SIG-M5 (cell line): Measurements from ENCODE around the gene UBE2E1.
"Not testable (repeated sequence)": the region's sequence is repeated elsewhere in the genome, so short reads cannot be mapped to it uniquely, and the experiment has no call there.

Experiments used
- DNase-seq: peaks from one replicate; lab custom pipeline; 2025; lab: John Stamatoyannopoulos, UW

The UBE2E1 gene

GRCh38 chr3:23917679-23918303 is 112.0 kb downstream of the UBE2E1 start:
- DNase-seq: not testable (repeated sequence)

- DNase-seq: not testable (repeated sequence)
These were observed 112.6 kb downstream of the UBE2E1 start for GRCh38 chr3:23918331-23918730.

DNA sequence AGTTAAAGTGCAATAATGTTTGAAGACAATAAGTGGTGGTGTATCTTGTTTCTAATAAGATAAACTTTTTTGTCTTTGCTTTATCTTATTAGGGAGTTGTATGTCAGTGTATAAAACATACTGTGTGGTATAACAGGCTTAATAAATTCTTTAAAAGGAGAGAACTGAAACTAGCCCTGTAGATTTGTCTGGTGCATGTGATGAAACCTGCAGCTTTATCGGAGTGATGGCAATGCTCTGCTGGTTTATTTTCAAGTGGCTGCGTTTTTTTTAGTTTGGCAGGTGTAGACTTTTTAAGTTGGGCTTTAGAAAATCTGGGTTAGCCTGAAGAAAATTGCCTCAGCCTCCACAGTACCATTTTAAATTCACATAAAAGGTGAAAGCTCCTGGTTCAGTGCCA is 113.9 kb downstream of the UBE2E1 start:
- DNase-seq: no peak

GRCh38 chr3:23920151-23920655 is 114.4 kb downstream of the UBE2E1 start:
- no peak for DNase-seq

DNA sequence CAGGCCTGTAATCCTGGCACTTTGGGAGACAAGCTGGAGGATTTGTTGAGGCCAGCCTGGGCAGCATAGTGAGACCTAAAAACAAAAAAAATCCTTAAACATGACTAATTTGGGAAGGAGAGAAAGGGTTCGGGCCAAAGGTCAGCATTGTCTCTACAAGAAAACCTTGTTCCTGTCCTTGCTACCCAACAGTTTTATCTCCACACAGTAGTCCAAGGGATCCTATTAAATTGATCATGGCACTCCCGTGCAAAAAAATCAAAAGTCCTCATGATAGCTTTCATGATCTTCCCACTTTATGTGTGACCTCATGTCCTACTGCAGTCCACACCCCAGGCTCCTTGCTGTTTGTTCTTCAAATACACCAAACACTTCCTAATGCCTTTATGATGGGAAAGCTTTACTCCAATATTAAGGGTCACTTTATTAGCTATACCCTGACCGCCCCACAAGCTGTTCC is 115.3 kb downstream of the UBE2E1 start:
- DNase-seq: no peak

DNA sequence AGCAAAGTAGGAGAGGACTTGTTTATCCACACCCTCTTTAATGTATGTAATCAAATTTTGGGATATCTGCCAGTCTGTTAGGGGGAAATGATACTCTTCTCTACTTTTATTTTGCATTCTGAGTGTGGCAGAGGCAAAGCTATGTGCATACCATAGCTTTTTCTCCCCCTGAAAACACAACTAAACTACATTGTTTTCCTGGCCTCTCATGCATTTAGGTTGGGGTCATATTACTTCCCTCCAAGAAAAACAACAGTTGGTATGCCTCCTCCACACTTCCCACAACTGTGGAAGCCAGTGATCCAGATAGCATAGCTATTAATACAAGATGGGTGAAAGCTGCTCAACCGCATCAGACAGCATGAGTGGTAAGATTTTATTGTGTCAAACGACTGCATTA is 118.0 kb downstream of the UBE2E1 start:
- DNase-seq: no peak

DNA sequence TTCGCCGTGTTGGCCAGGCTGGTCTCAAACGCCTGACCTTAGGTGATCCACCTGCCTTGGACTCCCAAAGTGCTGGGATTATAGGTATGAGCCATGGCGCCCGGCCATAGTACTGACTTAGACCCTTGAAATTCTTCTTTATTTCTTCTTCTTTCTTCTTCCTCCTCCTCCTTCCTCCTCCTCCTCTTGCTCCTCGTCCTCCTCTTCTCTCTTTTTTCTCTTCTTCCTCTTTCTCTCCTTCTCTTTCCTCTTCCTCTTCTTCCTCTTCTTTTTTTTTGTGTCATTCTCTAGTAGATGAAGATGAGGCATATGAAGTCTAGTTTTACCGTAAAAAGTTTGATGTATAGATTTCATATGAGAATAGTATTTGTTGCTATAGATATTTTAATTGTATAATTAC is 120.5 kb downstream of the UBE2E1 start:
- DNase-seq: no peak

DNA sequence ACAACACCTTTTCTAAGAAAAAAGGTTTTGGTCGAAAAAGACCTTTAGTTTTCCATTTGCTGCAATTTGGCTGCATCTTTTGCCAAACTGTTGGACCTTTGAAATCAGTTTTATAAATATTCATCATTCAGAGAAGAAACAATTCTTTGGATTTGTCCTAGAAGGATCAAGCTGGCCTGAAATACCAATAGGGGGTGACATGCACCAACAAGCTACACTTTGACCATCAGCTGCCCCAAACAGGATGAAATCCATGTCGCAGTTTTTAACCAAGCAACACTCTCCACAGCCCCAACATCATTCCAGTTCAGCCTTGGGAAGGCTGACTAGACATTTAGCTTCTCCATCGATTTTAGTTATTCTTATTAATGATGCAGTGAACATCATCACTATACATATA is 121.0 kb downstream of the UBE2E1 start:
- DNase-seq: no peak

GRCh38 chr3:23928524-23928923 is 122.8 kb downstream of the UBE2E1 start:
- DNase-seq: no peak

DNA sequence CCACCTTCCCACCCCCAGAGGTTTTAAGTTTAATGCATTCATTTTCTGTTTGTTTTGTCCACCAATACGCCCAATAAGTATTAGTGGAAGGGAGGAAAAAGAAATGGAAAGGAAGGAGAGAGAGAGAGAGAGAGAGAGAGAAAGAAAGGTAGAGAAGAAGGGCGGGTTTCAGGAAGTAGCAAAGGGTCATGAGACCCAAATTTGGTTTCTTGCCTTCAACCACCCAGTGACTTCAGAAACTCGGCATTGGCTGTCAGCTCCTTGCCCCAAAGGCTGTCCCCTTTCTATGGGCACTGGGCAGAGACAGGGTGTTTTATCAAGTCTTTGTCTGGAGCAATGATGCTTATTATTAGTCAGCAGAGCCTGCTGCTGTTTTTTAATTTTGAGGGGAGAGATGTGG is 125.8 kb downstream of the UBE2E1 start:
- DNase-seq: no peak

DNA sequence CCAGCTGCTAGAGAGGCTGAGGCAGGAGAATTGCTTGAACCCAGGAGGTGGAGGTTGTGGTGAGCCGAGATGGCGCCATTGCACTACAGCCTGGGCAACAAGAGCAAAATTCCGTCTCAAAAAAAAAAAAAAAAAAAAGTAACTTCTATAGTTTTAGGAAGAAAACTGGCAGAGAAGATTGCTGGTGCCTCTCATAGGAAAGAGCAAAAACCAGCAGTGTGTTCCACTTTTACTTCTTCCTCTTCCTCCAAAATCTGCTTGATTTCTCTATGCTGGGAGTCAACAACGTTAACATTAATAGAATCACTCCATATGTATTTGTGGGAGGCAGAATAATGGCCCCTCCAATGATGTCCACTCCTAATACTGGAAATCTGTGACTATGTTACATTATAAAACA is 126.8 kb downstream of the UBE2E1 start:
- no peak for DNase-seq

DNA sequence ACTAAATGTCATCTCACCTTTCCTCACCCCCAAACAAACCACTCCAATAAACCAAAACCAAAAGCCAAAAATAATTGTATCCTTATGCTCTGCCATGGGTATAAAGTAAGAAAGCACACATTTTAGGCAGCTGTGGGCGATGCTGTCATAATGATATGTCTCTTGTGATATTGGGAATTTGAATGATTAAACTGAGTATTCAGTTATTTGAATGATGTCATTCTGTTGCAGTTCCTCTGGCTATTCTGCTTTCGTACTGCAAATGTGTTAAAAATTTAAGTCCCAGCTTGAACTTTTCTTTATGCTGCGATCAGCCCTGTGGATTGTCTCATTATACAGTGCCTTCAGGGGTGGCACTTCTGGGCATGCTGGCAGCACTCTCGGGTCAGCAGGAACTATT is 128.5 kb downstream of the UBE2E1 start:
- DNase-seq: no peak

DNA sequence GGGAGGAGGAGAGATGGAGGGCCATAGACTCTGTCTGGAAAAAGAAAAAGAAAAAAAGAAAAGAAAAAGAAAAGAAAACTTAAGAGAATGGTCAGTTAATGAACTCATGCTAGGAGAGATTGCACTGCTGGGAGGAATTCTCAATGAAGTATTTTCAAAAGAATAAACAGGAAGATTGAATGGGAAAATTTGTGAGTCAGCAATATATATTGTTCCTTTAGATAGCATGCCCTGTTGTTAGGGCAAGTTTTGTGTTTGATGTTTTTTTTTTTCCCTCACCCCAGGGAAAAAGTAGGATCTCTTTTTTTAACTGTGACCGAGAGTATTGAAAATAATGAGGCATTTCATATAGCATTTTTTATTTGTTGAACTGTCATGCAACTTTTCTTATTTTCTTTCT is 131.5 kb downstream of the UBE2E1 start:
- no peak for DNase-seq

- DNase-seq: no peak
These were observed 132.9 kb downstream of the UBE2E1 start for GRCh38 chr3:23938688-23939087.

DNA sequence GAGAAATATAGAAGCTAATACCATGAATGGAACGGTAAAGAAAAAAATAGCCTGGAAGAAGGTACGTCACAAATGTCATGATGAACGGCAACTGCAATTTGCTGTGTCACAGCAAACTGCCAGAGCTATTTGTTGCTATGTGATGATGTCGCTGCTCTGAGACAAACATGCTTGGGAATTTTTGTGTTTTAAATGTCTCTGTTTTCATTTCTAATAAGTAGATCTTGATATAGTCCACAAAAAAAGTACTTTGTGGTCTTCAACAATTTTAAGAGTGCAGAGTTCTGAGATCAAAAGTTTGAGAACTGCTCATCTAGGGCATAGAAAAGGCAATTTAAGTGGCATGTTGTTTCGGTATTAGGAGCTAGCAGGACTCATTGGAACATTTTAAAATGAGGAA is 135.0 kb downstream of the UBE2E1 start:
- DNase-seq: no peak
